ENCODE data around the gene MIA. TPM values are rescaled to one million over a fixed set of nuclear protein-coding genes. Genes with fewer than 3 reads are reported as not detected.
"Not testable (repeated sequence)": the region's sequence is repeated elsewhere in the genome, so short reads cannot be mapped to it uniquely, and the experiment has no call there.

MIA gene
- total and polyA plus RNA-seq, 9 of the 15 experiments (the other 6 are each of a cell fraction or from before 2014, with no cell fraction given): 0.21 TPM; not detected in 8

DNA sequence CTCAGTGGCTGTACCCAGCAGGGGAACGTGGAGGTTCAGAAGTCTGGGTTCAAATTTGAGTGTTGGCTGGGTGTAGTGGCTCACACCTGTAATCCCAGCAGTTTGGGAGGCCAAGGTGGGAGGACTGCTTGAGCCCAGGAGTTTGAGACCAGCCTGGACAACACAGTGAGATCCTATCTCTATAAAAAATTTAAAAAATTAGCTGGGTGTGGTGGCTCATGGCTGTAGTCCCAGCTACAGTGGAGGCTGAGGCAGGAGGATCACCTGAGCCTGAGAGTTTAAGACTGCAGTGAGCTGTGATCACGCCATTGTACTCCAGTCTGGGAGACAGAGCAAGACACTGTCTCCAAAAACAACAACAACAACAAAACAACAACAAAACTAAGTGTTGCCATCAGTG lies 8.8 kb downstream of the MIA start:
- peak overlapping the region in 1 of 2 experiments; percentile 68; a peak in 2 of 4 replicates for H3K9ac ChIP-seq (ENCODE audit: insufficient read depth in 1 of 2, low read depth in 2 of 2, low read length in 2 of 2)
- H3K9me1 ChIP-seq (ENCODE audit: control insufficient read depth, insufficient read depth, low read length); H3K36me3 ChIP-seq (ENCODE audit: control insufficient read depth, insufficient read depth, low read length); BruUV-seq (replicated peaks); H3K27me3 ChIP-seq (ENCODE audit: control insufficient read depth in 2 of 2, insufficient read depth in 2 of 2, low read length in 2 of 2); ATAC-seq; CTCF ChIA-PET (ENCODE audit: low intra/inter-chr PET ratio); H3K9me3 ChIP-seq (replicated peaks; ENCODE audit: control insufficient read depth, insufficient read depth, low read depth, low read length); in situ Hi-C loops (cut with MboI); H3K4me3 ChIP-seq; H3K27ac ChIP-seq (ENCODE audit: extremely low read depth, low read depth, low read length); H3K79me2 ChIP-seq (ENCODE audit: control insufficient read depth, insufficient read depth, low read length); POLR2A ChIA-PET; H2AFZ ChIP-seq (ENCODE audit: low read depth, low read length); H4K20me1 ChIP-seq (replicated peaks; ENCODE audit: control insufficient read depth, insufficient read depth, low read length); intact Hi-C loops (cut with micrococcal nuclease); DNase-seq (ENCODE audit: extremely low read depth in 1 of 4, low spot score in 3 of 4); H3K4me2 ChIP-seq (ENCODE audit: insufficient read depth, low read length); FAIRE-seq: not testable (repeated sequence)
- 53% methylated on average over 2 of the region's 2 CpGs for WGBS (ENCODE audit: insufficient coverage, low coverage, missing lambda C conversion rate)
- TF ChIP-seq ZNF121 (CRISPR knock-in tag; conservative IDR thresholded peaks at IDR 0.05): peak; percentile 71
- H3K4me1 ChIP-seq (replicated peaks in 1 of 2; ENCODE audit: control insufficient read depth in 2 of 2, insufficient read depth in 2 of 2, low read length in 2 of 2): peaks cover 1 to 15% of the 10 kb centered on the region in 2 experiments; a peak in 4 of 5 replicates

DNA sequence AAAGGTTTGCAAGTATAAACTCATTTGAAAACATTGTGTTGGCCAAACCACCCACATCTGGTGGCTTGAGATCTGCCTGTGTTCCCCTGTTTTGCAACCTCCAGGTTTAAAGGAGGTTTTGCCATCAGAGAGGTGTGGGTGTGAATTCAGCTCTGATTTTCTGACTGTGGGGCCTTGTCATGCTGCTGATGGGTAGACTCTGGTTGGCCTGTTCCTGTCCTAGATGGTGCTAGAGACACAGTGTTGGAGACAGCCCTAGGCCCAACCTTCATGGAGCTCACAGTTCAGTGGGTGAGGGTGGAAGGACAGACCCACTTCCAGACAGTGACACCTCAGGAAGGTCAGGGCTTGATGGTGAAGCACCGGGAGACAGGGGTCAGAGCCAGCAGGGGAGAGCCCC lies 10.2 kb downstream of the MIA start:
- H3K36me3 ChIP-seq (ENCODE audit: control insufficient read depth, insufficient read depth, low read length): no peaks in the 10 kb centered on the region
- no peak overlapping the region for H3K4me3 ChIP-seq
- no TSS peak for BruUV-seq (replicated peaks)
- POLR2A ChIA-PET: interaction anchor here (1.1 kb wide), 1 partner anchor 20 kb away, joined by 3 read pairs; no protein-coding TSS in a partner anchor
- no peaks in the 10 kb centered on the region for H3K79me2 ChIP-seq (ENCODE audit: control insufficient read depth, insufficient read depth, low read length)
- H3K9ac ChIP-seq (ENCODE audit: insufficient read depth in 1 of 2, low read depth in 2 of 2, low read length in 2 of 2): peak overlapping the region in 1 of 2 experiments; percentile 70; a peak in 1 of 4 replicates
- intact Hi-C loops (cut with micrococcal nuclease) (no loop called here), in situ Hi-C loops (cut with MboI) (no loop called here)
- WGBS (ENCODE audit: insufficient coverage, low coverage, missing lambda C conversion rate): 40% methylated on average over 1 of the region's 1 CpG
- DNase-seq (ENCODE audit: extremely low read depth in 1 of 4, low spot score in 3 of 4) (no peak), ATAC-seq (peak; percentile 47; the same call in 2 of the 3 replicates), FAIRE-seq (no peak)
- CTCF ChIA-PET (ENCODE audit: low intra/inter-chr PET ratio): no interaction called here
- H3K4me2 ChIP-seq (ENCODE audit: insufficient read depth, low read length): no peak overlapping the region
- no peaks in the 10 kb centered on the region for H3K9me3 ChIP-seq (replicated peaks; ENCODE audit: control insufficient read depth, insufficient read depth, low read depth, low read length)
- no peak overlapping the region for H3K27ac ChIP-seq (ENCODE audit: extremely low read depth, low read depth, low read length)
- H4K20me1 ChIP-seq (replicated peaks; ENCODE audit: control insufficient read depth, insufficient read depth, low read length): no peaks in the 10 kb centered on the region
- no peaks in the 10 kb centered on the region for H3K27me3 ChIP-seq (ENCODE audit: control insufficient read depth in 2 of 2, insufficient read depth in 2 of 2, low read length in 2 of 2)
- no peak overlapping the region for H2AFZ ChIP-seq (ENCODE audit: low read depth, low read length)
- H3K4me1 ChIP-seq (replicated peaks in 1 of 2; ENCODE audit: control insufficient read depth in 2 of 2, insufficient read depth in 2 of 2, low read length in 2 of 2): peaks cover 0 to 13% of the 10 kb centered on the region in 2 experiments; a peak in 2 of 5 replicates
- no peaks in the 10 kb centered on the region for H3K9me1 ChIP-seq (ENCODE audit: control insufficient read depth, insufficient read depth, low read length)
- TF ChIP-seq CLOCK (CRISPR knock-in tag; IDR thresholded peaks at IDR 0.05; ENCODE audit: borderline replicate concordance) (no peak), ZNF589 (CRISPR knock-in tag; IDR thresholded peaks at IDR 0.05; ENCODE audit: low read depth) (no peak)

All from K562 (cell line).